D721Med (cell line): Measurements from ENCODE around the gene BTBD19.
A peak's percentile ranks its signal among the peaks of the same experiment; 100 is the strongest.
"Not testable (repeated sequence)": the region's sequence is repeated elsewhere in the genome, so short reads cannot be mapped to it uniquely, and the experiment has no call there.

Experiments used
- DNase-seq: peaks from one replicate; pipeline ENCODE4 v3.0.0; 2011; ENCODE audit warnings: low spot score; ENCODE audit not compliant: insufficient read length
- FAIRE-seq: peaks from 2 replicates; lab custom pipeline; 2011; peaks lifted over from hg19 to GRCh38; lab: Jason Lieb, UNC
- TF ChIP-seq, protein P1 (sequence below): IDR thresholded peaks from 2 replicates; pipeline ENCODE4 v1.5.1; 2012; ENCODE audit warnings: mild to moderate bottlenecking, control low read depth; ENCODE audit not compliant: insufficient read depth; ENCODE audit errors: missing control alignments

BTBD19 gene

DNA sequence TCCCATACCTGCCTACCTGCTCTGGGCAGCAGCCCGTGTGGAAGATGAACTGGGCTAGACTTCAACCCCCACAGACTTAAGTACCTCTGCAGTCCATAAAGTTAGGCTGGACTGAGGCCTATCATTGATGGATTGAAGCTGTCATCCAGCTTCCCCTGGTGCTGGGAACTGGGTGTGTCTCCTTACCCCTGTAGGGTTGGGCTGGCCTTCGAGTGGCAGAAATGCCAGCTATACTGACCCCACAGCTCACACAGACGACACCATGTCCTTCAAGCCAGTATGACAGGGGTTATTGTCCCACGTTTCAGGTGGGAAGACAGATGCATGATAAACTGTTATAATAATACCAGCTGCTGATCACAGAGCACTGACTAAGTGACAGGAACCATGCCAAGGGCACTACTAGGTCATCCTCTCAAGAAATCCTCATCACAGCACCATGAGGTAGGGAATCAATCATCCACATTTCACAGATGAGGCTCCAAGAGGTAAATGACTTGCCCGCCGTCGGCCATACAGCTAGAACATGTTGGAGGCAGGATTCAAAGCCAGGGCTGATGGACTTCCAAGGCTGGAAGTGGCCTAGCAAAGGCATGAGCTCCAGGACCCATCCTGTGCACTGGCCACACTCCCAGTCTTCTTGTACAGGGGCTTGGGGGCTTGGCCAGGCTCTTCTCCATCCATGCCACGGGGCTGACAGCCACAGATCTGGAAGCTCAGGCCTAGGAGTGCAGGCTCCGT is 20.0 kb upstream of the BTBD19 start, which contains the start of gene BEST4:
BEST4 (minus strand) TSS at position 51 of the 741 bp plus-strand sequence. CDS start 465 bp downstream, outside the sequence.
- no peak for DNase-seq
- TF ChIP-seq, protein P1, sequence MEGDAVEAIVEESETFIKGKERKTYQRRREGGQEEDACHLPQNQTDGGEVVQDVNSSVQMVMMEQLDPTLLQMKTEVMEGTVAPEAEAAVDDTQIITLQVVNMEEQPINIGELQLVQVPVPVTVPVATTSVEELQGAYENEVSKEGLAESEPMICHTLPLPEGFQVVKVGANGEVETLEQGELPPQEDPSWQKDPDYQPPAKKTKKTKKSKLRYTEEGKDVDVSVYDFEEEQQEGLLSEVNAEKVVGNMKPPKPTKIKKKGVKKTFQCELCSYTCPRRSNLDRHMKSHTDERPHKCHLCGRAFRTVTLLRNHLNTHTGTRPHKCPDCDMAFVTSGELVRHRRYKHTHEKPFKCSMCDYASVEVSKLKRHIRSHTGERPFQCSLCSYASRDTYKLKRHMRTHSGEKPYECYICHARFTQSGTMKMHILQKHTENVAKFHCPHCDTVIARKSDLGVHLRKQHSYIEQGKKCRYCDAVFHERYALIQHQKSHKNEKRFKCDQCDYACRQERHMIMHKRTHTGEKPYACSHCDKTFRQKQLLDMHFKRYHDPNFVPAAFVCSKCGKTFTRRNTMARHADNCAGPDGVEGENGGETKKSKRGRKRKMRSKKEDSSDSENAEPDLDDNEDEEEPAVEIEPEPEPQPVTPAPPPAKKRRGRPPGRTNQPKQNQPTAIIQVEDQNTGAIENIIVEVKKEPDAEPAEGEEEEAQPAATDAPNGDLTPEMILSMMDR: no peak
- FAIRE-seq: no peak

GRCh38 chr1:44790968-44791801 is 17.1 kb upstream of the BTBD19 start:
- DNase-seq: no peak
- TF ChIP-seq, protein P1: no peak
- FAIRE-seq: no peak

GRCh38 chr1:44792736-44793502 is 15.4 kb upstream of the BTBD19 start:
- TF ChIP-seq, protein P1: no peak
- no peak for FAIRE-seq

DNA sequence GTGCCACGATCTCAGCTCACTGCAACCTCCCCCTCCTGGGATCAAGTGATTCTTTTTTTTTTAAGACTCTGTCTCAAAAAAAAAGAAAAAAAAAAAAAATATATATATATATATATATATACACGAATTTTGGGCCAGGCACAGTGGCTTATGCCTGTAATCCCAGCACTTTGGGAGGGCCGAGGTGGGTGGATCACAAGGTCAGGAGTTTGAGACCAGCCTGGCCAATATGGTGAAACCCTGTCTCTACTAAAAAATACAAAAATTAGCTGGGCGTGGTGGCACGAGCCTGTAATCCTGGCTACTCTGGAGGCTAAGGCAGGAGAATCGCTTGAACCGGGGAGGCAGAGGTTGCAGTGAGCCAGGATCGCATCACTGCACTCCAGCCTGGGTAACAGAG is 10.4 kb upstream of the BTBD19 start:
- FAIRE-seq, DNase-seq: not testable (repeated sequence)

More at GRCh38 chr1:44792736-44793502, 15.4 kb upstream of the BTBD19 start:
- DNase-seq: no peak

DNA sequence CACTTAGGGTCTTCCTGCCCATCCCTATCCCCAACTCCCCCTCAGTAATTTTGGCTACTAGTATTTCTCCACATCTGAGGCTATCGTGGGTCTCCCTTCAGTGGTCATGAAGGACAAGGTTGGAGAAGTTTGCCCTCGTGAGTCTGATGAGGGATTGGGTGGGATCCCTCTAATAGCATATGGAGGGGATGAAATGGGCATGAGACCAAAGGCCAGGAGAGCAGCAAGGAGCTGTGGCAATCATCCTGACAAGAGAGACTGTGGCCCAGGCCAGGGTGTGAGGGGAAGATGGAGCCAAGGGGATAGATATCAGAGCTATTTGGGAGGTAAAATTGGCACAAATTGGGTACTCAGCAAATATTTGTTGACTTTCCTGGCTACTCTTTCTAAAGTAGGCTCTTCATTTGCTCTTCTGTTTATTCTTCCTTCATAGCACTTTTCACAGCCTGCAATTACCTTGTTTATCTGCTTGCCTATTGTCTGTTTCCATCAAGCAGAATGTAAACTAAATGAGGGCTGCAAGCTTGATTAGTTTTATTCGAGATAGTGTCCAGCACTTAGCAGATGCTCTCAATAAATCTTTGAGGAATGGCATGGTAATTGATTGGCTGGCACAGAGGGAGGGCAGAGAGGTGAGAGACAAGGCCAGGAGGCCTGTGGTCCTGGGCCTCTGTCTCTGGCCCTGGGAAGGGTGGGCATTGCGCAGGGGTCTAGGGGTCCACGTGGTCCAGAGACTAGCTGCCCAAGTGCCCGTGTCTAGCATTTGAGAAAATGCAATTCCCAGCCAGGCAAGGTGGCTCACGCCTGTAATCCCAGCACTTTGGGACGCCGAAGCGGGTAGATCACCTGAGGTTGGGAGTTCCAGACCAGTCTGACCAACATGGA is 9.6 kb upstream of the BTBD19 start:
- TF ChIP-seq, protein P1: no peak
- FAIRE-seq (no peak), DNase-seq (no peak)

- FAIRE-seq (no peak), DNase-seq (peak; percentile 96)
- TF ChIP-seq, protein P1: peak; percentile 71
Observed at GRCh38 chr1:44799770-44800584, 8.3 kb upstream of the BTBD19 start, which contains the start of gene PLK3. PLK3 (plus strand) TSS chr1:44800377; CDS start chr1:44800464, 87 bp downstream.
